ENCODE data around the gene LEF1.
"Not testable (repeated sequence)": the region's sequence is repeated elsewhere in the genome, so short reads cannot be mapped to it uniquely, and the experiment has no call there.

LEF1 gene

GRCh38 chr4:108060686-108061321, 107.9 kb downstream of the LEF1 start:
- no peak for DNase-seq (ENCODE audit: low read depth in 3 of 3)

- DNase-seq (ENCODE audit: low read depth in 3 of 3): no peak
Measured at GRCh38 chr4:108060164-108060563, 108.6 kb downstream of the LEF1 start.

DNA sequence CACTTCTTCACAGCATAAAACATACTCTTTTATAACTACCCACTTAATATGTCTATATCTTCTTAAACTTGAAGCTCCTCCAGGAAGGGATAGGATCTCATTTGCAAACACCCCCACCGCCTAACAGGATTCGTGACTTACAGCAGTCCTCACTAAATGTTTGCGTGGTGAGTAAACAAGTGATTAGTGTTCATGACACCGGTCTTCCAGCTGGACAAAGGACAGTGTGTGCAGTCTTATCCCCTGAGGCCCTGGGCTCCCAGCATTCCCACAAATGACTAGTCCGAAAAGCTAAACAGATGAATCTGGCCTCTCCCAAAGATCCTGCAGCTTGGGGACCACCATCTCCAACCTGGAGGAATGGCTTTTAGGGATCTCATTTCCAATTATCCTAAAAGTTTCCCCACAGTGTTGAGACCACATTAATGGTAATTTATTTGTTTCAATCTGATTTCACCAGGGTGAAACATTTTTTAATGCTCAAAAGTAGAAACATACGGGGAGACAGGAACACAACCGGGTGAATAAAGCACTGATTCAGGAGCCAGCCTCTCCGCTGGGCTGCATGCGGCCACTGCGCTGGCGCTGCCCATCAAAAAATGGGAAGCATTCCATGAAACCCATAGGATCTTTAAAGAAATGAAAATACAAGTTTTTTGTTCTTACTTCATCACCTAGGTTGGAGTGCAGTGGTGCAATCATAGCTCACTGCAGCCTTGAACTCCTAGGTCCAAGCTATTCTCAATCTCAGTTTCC, 109.9 kb downstream of the LEF1 start:
- DNase-seq (ENCODE audit: low read depth in 3 of 3): no peak

GRCh38 chr4:108056418-108056817, 112.3 kb downstream of the LEF1 start:
- DNase-seq (ENCODE audit: low read depth in 3 of 3): no peak

- DNase-seq (ENCODE audit: low read depth in 3 of 3): no peak
Measured at GRCh38 chr4:108055787-108056186, 112.9 kb downstream of the LEF1 start.

DNA sequence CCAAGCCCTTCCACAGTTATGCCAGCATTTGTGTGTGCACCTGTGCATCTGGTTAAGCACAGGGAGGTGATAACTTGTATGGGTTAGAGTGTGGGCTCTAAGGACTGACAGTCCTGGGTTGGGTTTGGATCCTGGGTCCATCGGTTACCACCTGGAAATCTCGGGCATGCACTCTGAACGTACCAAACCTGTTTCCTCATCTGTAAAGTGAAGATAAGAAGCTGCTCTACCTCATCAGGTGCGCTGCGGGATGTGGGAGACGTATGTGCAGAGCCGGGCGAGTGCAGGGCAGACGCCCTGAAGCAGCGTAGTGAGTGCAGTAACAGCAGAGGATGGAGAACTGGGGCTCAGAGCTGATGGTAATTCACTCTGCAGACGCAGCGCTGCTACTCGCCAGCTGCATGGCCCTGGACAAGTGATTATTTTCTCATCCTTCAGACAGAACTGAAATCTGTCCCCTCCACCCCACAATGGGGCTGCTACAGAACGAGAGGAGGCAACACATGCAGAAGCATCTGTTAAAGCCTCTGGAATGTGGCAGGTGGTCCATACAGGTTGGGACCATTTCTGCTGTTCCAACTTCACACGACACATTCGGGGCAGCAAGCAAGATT, 114.6 kb downstream of the LEF1 start:
- DNase-seq (ENCODE audit: low read depth in 3 of 3): no peak

DNA sequence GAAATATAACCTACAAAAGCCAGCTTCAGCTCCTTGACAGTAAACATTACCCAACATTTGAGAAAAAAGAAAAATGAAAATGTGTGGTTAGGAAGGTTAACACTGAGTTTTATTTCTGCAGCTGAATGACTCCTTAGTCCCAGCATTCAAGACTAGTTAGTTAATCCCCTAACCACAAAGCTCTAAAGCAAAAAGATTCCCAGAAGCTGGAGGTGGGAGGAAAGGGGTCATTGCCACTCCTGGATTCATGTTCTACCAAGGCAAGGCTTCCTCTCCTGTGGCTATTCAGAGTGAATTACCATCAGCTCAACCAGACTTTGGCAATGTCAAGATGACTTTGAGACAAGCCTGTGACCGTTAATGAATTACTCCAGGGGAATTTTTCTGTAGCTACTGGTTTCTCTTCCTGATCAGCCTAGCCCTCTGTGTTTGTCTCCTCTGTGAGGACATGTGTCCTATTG, 115.5 kb downstream of the LEF1 start:
- no peak for DNase-seq (ENCODE audit: low read depth in 3 of 3)

GRCh38 chr4:108052558-108053120, 116.1 kb downstream of the LEF1 start:
- no peak for DNase-seq (ENCODE audit: low read depth in 3 of 3)

- no peak for DNase-seq (ENCODE audit: low read depth in 3 of 3)
Measured at GRCh38 chr4:108051343-108051742, 117.4 kb downstream of the LEF1 start.

DNA sequence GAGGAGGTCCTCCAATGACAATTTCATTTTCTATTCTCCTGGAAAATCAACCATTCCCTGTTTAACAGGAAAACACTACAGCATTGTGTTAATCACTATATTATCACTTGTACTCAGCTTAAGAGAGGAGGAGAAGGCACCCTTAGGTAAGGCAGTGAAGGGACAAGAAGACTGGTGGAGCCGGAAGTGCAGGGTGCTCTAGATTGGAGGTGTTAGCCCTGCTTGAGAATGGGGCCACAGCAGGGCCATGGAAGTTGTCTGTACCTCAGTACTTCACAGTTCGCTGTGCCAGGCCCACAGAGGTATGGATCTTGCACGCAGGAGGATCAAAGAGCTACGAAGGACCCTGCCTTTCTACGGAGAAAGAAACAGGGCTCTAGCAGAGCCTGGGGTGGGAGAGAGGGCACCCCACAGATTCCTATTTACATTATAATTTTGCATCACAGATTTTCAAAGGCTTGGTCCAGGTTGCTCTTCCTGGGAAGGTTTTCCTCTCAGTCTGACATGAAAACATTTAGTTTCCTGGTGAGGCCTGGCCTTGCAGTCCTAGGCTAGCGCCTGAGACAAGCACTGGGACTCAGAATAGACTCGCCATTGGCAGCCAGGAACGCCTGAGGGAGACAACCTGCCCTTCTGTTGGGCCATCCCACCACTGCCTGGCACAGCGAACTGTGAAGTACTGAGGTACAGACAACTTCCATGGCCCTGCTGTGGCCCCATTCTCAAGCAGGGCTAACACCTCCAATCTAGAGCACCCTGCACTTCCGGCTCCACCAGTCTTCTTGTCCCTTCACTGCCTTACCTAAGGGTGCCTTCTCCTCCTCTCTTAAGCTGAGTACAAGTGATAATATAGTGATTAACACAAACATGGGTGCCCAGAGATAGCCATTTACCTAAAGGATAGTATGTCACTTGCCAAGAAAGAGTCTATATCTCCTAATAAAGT, 118.3 kb downstream of the LEF1 start:
- DNase-seq (ENCODE audit: low read depth in 3 of 3): not testable (repeated sequence)

GRCh38 chr4:108049406-108049805, 119.3 kb downstream of the LEF1 start:
- DNase-seq (ENCODE audit: low read depth in 3 of 3): no peak

DNA sequence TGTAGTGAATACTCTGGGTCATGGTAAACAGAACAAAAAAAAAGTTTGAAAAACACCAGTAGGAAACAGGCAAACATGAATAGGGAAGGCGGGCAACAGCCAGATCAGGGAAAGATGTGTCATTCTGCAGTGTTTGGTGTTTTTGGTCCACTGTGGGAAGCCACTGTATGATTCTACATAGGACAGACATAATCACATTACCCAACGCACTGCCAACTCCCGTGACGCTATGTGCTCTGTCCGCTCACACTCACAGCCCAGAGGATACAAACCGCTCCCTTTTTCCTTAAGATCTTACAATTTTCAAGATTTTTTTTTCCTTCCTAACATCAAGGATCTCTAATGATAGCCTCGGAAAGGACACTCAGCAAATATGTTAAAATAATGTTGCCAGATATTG, 119.7 kb downstream of the LEF1 start:
- no peak for DNase-seq (ENCODE audit: low read depth in 3 of 3)

DNA sequence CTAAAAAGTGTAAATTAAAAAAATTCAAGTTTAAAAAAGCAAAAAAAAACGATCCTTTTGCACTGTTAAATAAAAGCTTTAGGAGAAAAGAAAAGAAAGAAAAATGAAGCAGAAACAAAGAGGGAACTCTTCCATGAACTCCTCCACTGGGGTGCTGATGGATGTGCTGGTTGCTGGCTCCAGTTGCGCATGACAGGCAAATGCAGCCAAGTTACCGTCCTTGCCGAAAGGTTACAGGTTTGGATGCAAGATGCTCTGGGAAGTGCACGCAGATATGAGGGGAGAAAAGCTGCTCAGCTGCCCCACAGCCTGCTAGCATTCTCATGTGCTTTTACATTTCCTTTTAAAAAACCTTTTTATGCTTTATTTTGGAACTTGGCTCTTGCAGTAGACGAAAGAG, 120.6 kb downstream of the LEF1 start:
- DNase-seq (ENCODE audit: low read depth in 3 of 3): no peak

DNA sequence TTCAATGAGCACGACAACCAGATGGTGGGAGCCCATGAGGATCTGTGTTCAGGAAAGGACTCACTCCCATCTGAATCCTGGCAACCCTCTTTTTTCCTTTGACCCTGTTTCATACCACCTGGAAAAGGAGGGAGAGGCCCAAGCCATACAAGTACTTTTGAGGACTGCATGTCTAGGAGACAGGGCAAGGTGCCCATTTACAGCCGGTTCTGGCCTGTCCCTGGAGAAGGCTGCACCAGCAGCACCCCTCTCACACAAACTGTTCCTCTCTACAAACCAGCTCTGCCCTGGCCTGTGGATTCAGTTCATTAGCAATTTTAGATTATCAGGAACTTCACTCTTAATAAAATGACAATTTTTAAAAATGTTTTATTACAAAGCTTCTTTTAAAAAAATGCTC, 121.5 kb downstream of the LEF1 start:
- no peak for DNase-seq (ENCODE audit: low read depth in 3 of 3)

GRCh38 chr4:108045687-108046024, 123.1 kb downstream of the LEF1 start:
- no peak for DNase-seq (ENCODE audit: low read depth in 3 of 3)

DNA sequence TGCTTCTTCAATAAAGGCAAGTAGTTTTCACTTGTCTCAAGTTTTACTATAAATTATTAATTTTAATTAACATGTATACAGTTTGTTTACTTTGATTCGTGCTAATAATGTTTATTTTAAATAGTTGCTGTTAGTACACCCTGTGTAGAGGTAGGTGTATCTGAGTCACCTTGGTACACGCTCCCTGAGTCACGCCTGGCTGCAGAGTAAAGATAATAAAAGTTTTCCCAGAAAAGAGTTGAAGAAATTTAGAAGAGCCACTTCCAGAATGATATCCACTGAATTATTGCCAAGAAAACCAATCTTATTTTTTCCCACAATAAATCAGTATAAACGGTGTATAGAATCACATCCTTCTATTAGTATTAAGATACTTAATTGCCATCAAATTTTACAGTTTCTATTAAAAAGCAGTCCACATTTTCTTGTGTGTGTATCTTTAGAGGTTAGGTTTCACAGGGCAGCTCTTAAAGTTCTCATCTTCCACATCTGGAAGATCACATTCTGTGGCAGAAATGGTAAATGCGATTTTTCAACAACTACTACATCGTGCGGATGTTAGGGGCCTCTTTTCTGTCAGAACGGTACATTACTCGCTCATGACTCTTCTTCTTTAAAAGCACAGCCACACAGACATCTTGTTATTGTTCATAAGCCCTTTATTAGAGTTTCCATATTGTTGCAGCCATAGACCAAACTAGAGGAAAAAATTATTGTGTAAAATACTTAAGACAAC, 123.6 kb downstream of the LEF1 start:
- DNase-seq (ENCODE audit: low read depth in 3 of 3): no peak

DNA sequence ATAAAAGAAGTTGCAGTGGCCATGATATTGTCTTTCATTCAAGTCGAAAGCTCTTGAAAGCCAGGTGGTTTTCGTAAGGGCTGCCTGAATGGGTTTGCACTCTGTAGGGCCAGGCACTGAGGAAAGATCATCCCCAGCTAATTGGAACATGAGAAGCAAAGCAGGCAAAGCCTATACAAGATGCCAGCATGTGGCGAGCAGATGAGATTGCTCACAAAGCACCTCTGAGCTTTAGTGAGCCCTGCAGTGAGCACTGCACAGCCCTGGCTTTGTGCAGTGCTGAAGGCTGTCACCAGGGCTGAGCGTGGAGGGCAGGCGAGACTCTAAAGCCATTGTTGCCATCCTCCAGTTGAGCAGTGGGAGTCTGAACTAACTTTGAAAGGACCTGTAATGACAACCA, 125.2 kb downstream of the LEF1 start:
- no peak for DNase-seq (ENCODE audit: low read depth in 3 of 3)

DNA sequence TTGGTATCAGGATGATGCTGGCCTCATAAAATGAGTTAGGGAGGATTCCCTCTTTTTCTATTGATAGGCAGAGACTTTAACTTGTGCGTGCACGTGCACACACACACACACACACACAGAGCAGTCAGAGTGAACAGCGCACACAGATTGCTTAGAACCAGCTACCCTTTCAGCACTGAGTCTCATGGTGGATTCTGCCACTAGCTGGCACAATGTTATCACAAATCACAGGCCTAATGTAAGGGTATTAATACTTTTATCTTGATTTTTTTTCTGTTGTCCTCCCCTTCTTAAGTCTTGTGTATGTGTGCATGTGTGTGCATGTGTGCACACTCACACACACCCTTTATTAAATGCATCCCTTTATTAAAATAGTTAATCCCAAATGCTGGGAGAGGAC, 125.8 kb downstream of the LEF1 start:
- no peak for DNase-seq (ENCODE audit: low read depth in 3 of 3)

DNA sequence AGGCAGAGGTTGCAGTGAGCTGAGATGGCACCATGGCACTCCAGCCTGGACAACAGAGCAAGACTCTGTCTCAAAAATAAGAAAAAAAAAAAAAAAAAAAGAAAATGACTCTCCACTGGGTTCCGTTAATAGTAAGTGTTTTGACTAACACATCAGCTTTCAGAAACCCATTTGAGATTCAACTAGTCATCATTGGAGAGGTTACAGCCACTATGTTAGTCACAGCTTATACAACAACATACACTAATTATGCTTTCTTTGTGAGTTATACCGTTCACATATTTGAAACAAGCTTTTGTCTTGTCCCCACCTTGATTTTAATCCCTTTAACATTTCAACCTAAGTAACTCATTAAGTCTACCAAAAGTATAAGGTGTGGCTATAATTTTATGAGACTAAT, 130.8 kb downstream of the LEF1 start:
- no peak for DNase-seq (ENCODE audit: low read depth in 3 of 3)

- DNase-seq (ENCODE audit: low read depth in 3 of 3): peak; percentile 30 to 71 (median 47)
Measured at GRCh38 chr4:108036213-108036612, 132.5 kb downstream of the LEF1 start.

- no peak for DNase-seq (ENCODE audit: low read depth in 3 of 3)
Measured at GRCh38 chr4:108035691-108036090, 133.0 kb downstream of the LEF1 start.
